Upper lobe of left lung (tissue), 6 donors: ENCODE data around the gene MPC1. TPM values are rescaled to one million over a fixed set of nuclear protein-coding genes. Genes with fewer than 3 reads are reported as not detected.
"Not testable (repeated sequence)": the region's sequence is repeated elsewhere in the genome, so short reads cannot be mapped to it uniquely, and the experiment has no call there.

Experiments used
- ATAC-seq, 2 donors: fragments of 200-7000 bp; cut with Tn5 transposase; one replicate each; pipeline ENCODE4 v1.9.1; 2022; ENCODE audit warnings: mild to moderate bottlenecking in 2 of 2, moderate library complexity in 2 of 2; ENCODE audit not compliant: low FRiP score in 2 of 2
- DNase-seq, 2 donors: peaks; one replicate each; pipeline ENCODE4 v3.0.0-alpha.2; 2019 to 2020
- H3K27ac ChIP-seq, 4 donors: fragments of 200-600 bp; sonication (generic); one replicate each; pipeline ENCODE4 v1.5.1; 2016 to 2019
- H3K27me3 ChIP-seq, 4 donors: fragments of 200-600 bp; sonication (generic); one replicate each; pipeline ENCODE4 v1.5.1; 2017 to 2019
- H3K36me3 ChIP-seq, 4 donors: fragments of 200-600 bp; sonication (generic); one replicate each; pipeline ENCODE4 v1.5.1; 2016 to 2019
- H3K4me1 ChIP-seq, 4 donors: fragments of 200-600 bp; sonication (generic); one replicate each; pipeline ENCODE4 v1.5.1; 2018 to 2019
- H3K4me3 ChIP-seq, 4 donors: fragments of 200-600 bp; sonication (generic); one replicate each; pipeline ENCODE4 v1.5.1; 2017 to 2019; ENCODE audit warnings: mild to moderate bottlenecking in 2 of 4, moderate library complexity in 1 of 4
- H3K9me3 ChIP-seq, 4 donors: fragments of 200-600 bp; sonication (generic); one replicate each; pipeline ENCODE4 v1.5.1; 2018 to 2019
- CTCF ChIP-seq, 6 experiments: fragments of 450-650 bp in 4 of 6; fragments of 200-600 bp in 2 of 6; sonication (generic) in 2 of 6; IDR thresholded peaks; one replicate each; pipeline ENCODE4 v1.5.1; 2016 to 2019; ENCODE audit warnings: antibody characterized with exemption in 6 of 6
- EP300 ChIP-seq, 4 donors: sonication (generic); formaldehyde crosslinking; IDR thresholded peaks; one replicate each; pipeline ENCODE4 v1.5.1; 2017; ENCODE audit warnings: antibody characterized with exemption in 4 of 4, control low read depth in 2 of 4
- POLR2A ChIP-seq, 4 donors: fragments of 450-650 bp; IDR thresholded peaks; one replicate each; pipeline ENCODE4 v1.5.1; 2016 to 2017; ENCODE audit warnings: antibody characterized with exemption in 4 of 4, mild to moderate bottlenecking in 2 of 4
- POLR2AphosphoS5 ChIP-seq, 2 donors: sonication (generic); formaldehyde crosslinking; IDR thresholded peaks; one replicate each; pipeline ENCODE4 v1.5.1; 2017; ENCODE audit warnings: antibody characterized with exemption in 2 of 2
- WGBS, 2 donors: methylation state at CpG; one replicate each; pipeline ENCODE4 v1.1.5; 2017 to 2018; 5-methylcytosine and 5-hydroxymethylcytosine counted together
- total RNA-seq, 6 donors: library from RNA; depleted of rRNA in 4 of 6; stranded (reverse); fragments of >200 nt in 4 of 6; gene quantifications; one replicate each; pipeline versions ENCODE4 v1.1.0 to v1.2.1, GENCODE V29; 2016 to 2021
- donor health status: DM: no; HTN: no; CAD: no; lungs with moderate emphysema.
- donor health status: DM: no; HTN: yes; CAD: no; lungs with severe emphysema.

Gene MPC1
- total RNA-seq, 6 donors from 2014 or later: 17.8 to 74.2 (median 50.7) TPM

- Histone ChIP-seq H3K36me3 (no peaks in the 10 kb centered on the region), H3K27me3 (no peaks in the 10 kb centered on the region), H3K27ac (no peak overlapping the region), H3K9me3 (no peaks in the 10 kb centered on the region), H3K4me1 (peaks cover 0 to 4% (median 4%) of the 10 kb centered on the region in 4 donors), H3K4me3 (no peak overlapping the region)
- no peak for DNase-seq
- ATAC-seq: no peak
- WGBS, 2 donors: 93 to 95% methylated on average over 4 of the region's 4 CpGs
- TF ChIP-seq POLR2AphosphoS5 (IDR thresholded peaks at IDR 0.05) (no peak), POLR2A (IDR thresholded peaks at IDR 0.05) (no peak), CTCF (IDR thresholded peaks at IDR 0.05) (no peak), EP300 (IDR thresholded peaks at IDR 0.05) (no peak)
These were observed 15.1 kb upstream of the MPC1 start for GRCh38 chr6:166397849-166398248.

- no peaks in the 10 kb centered on the region for H3K9me3 ChIP-seq
- no peaks in the 10 kb centered on the region for H3K27me3 ChIP-seq
- H3K36me3 ChIP-seq: no peaks in the 10 kb centered on the region
- TF ChIP-seq POLR2AphosphoS5 (IDR thresholded peaks at IDR 0.05): no peak
- TF ChIP-seq EP300 (IDR thresholded peaks at IDR 0.05): no peak
- no peak for TF ChIP-seq CTCF (IDR thresholded peaks at IDR 0.05)
- TF ChIP-seq POLR2A (IDR thresholded peaks at IDR 0.05): no peak
- WGBS, 2 donors: 89 to 90% methylated on average over 4 to 6 of the region's 6 CpGs
- no peak for ATAC-seq
- peaks cover 0 to 4% (median 2%) of the 10 kb centered on the region in 4 donors for H3K4me1 ChIP-seq
- H3K27ac ChIP-seq: no peak overlapping the region
- no peak for DNase-seq
- H3K4me3 ChIP-seq: no peak overlapping the region
These were observed 13.0 kb upstream of the MPC1 start for GRCh38 chr6:166395778-166396177.

- DNase-seq: no peak
- no peak for TF ChIP-seq CTCF (IDR thresholded peaks at IDR 0.05)
- TF ChIP-seq EP300 (IDR thresholded peaks at IDR 0.05): no peak
- TF ChIP-seq POLR2AphosphoS5 (IDR thresholded peaks at IDR 0.05): no peak
- 60 to 80% methylated on average over 6 of the region's 6 CpGs for WGBS, 2 donors
- H3K27me3 ChIP-seq: no peaks in the 10 kb centered on the region
- H3K4me1 ChIP-seq: no peaks in the 10 kb centered on the region
- H3K27ac ChIP-seq: no peak overlapping the region
- H3K4me3 ChIP-seq: no peak overlapping the region
- H3K36me3 ChIP-seq: no peaks in the 10 kb centered on the region
- ATAC-seq: no peak
- no peaks in the 10 kb centered on the region for H3K9me3 ChIP-seq
These were observed 12.6 kb upstream of the MPC1 start for GRCh38 chr6:166395351-166395750.

GRCh38 chr6:166394036-166394892 lies 11.5 kb upstream of the MPC1 start:
- 73 to 74% methylated on average over 10 of the region's 10 CpGs for WGBS, 2 donors
- Histone ChIP-seq H3K4me3 (no peak overlapping the region), H3K9me3 (no peaks in the 10 kb centered on the region), H3K36me3 (no peaks in the 10 kb centered on the region), H3K4me1 (no peaks in the 10 kb centered on the region), H3K27me3 (no peaks in the 10 kb centered on the region), H3K27ac (no peak overlapping the region)
- no peak for ATAC-seq
- TF ChIP-seq POLR2A (IDR thresholded peaks at IDR 0.05) (no peak), POLR2AphosphoS5 (IDR thresholded peaks at IDR 0.05) (no peak), EP300 (IDR thresholded peaks at IDR 0.05) (no peak), CTCF (IDR thresholded peaks at IDR 0.05) (no peak)
- no peak for DNase-seq

GRCh38 chr6:166393535-166393823 lies 10.7 kb upstream of the MPC1 start:
- TF ChIP-seq CTCF (IDR thresholded peaks at IDR 0.05): no peak
- no peak for TF ChIP-seq POLR2AphosphoS5 (IDR thresholded peaks at IDR 0.05)
- no peak for TF ChIP-seq POLR2A (IDR thresholded peaks at IDR 0.05)
- TF ChIP-seq EP300 (IDR thresholded peaks at IDR 0.05): no peak
- no peaks in the 10 kb centered on the region for H3K4me1 ChIP-seq
- no peak for ATAC-seq
- H3K36me3 ChIP-seq: no peaks in the 10 kb centered on the region
- H3K4me3 ChIP-seq: no peak overlapping the region
- H3K9me3 ChIP-seq: no peaks in the 10 kb centered on the region
- WGBS, 2 donors: 77 to 88% methylated on average over 27 of the region's 27 CpGs
- no peak overlapping the region for H3K27ac ChIP-seq
- H3K27me3 ChIP-seq: no peaks in the 10 kb centered on the region
- peak in 1 of 2 donors; percentile 83 for DNase-seq

GRCh38 chr6:166392755-166393534 lies 10.2 kb upstream of the MPC1 start:
- 85 to 94% methylated on average over 15 to 30 of the region's 30 CpGs for WGBS, 2 donors
- ATAC-seq, H3K27me3 ChIP-seq, H3K27ac ChIP-seq, H3K4me1 ChIP-seq, H3K36me3 ChIP-seq, H3K9me3 ChIP-seq, H3K4me3 ChIP-seq: not testable (repeated sequence)
- DNase-seq: peak in 1 of 2 donors; percentile 78
